Fibroblast of the aortic adventitia (primary cell): Measurements from ENCODE around the gene BEND7. TPM values are rescaled to one million over a fixed set of nuclear protein-coding genes. Genes with fewer than 3 reads are reported as not detected.

ENCODE experiments used
- DNase-seq: peaks from one replicate; pipeline ENCODE4 v3.0.0-alpha.2; 2010; ENCODE audit warnings: low read depth
- H3K4me3 ChIP-seq: 2 replicates; pipeline ENCODE4 v1.5.1; 2011; ENCODE audit warnings: low read depth, mild to moderate bottlenecking, control low read depth, low read length, moderate library complexity
- small RNA-seq: library from RNA; depleted of rRNA; stranded (forward); fragments of <200 nt; gene quantifications from one replicate; pipeline ENCODE3, GENCODE V24; 2012
- total RNA-seq: library from RNA; depleted of rRNA; stranded (reverse); fragments of >200 nt; gene quantifications from 2 replicates; pipeline ENCODE4 v1.2.3, GENCODE V29; 2012; ENCODE audit warnings: low replicate concordance
- TF ChIP-seq, protein P1 (sequence below): IDR thresholded peaks from 2 replicates; pipeline ENCODE4 v1.5.1; 2011; ENCODE audit warnings: mild to moderate bottlenecking, low read length, control low read depth, inconsistent platforms; ENCODE audit not compliant: insufficient read depth

The BEND7 gene
- total RNA-seq, 1 donor: 2.6 TPM

GRCh38 chr10:13395540-13395939 lies 133.3 kb downstream of the BEND7 start:
- DNase-seq: no peak
- TF ChIP-seq, protein P1, sequence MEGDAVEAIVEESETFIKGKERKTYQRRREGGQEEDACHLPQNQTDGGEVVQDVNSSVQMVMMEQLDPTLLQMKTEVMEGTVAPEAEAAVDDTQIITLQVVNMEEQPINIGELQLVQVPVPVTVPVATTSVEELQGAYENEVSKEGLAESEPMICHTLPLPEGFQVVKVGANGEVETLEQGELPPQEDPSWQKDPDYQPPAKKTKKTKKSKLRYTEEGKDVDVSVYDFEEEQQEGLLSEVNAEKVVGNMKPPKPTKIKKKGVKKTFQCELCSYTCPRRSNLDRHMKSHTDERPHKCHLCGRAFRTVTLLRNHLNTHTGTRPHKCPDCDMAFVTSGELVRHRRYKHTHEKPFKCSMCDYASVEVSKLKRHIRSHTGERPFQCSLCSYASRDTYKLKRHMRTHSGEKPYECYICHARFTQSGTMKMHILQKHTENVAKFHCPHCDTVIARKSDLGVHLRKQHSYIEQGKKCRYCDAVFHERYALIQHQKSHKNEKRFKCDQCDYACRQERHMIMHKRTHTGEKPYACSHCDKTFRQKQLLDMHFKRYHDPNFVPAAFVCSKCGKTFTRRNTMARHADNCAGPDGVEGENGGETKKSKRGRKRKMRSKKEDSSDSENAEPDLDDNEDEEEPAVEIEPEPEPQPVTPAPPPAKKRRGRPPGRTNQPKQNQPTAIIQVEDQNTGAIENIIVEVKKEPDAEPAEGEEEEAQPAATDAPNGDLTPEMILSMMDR: no peak
- no peak overlapping the region for H3K4me3 ChIP-seq

GRCh38 chr10:13393640-13394039 lies 135.2 kb downstream of the BEND7 start:
- TF ChIP-seq, protein P1: no peak

DNA sequence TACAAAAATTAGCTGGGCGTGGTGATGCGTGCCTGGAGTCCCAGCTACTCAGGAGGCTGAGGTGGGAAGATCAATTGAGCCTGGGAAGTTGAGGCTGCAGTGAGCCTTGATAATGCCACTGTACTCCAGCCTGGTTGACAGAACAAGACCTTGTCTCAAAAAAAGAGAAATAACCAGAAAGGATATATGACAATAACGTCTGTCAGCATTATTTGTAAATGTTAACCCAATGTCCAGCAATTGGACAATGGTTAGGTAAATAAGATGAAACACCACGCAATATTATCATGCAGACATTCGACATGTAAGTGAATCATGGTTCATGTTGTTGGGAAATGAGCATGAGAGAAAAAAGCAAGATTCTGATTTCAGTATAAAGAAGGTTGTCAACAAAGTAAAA lies 136.1 kb downstream of the BEND7 start:
- no peak overlapping the region for H3K4me3 ChIP-seq
- TF ChIP-seq, protein P1: no peak
- DNase-seq: no peak

More at GRCh38 chr10:13393640-13394039, 135.2 kb downstream of the BEND7 start:
- no peak for DNase-seq
- H3K4me3 ChIP-seq: no peak overlapping the region

Small RNAs within 50 kb of the gene (small RNA-seq; reads per million reads assigned to genes)
- gene RF00019: not detected

Other genes with a start within 250 kb of the BEND7 start
- gene PHYH, start 228.9 kb downstream of the BEND7 start, total RNA-seq: 25.3 and 26.0 TPM in 2 replicates
- 9.8 and 35.2 TPM in 2 replicates for gene SEPHS1, start 180.7 kb downstream of the BEND7 start, total RNA-seq
- gene PRPF18, start 58.0 kb upstream of the BEND7 start, total RNA-seq: 37.0 and 89.4 TPM in 2 replicates